ENCODE data around the gene SENP8.
"Not testable (repeated sequence)": the region's sequence is repeated elsewhere in the genome, so short reads cannot be mapped to it uniquely, and the experiment has no call there.

SENP8 gene

DNA sequence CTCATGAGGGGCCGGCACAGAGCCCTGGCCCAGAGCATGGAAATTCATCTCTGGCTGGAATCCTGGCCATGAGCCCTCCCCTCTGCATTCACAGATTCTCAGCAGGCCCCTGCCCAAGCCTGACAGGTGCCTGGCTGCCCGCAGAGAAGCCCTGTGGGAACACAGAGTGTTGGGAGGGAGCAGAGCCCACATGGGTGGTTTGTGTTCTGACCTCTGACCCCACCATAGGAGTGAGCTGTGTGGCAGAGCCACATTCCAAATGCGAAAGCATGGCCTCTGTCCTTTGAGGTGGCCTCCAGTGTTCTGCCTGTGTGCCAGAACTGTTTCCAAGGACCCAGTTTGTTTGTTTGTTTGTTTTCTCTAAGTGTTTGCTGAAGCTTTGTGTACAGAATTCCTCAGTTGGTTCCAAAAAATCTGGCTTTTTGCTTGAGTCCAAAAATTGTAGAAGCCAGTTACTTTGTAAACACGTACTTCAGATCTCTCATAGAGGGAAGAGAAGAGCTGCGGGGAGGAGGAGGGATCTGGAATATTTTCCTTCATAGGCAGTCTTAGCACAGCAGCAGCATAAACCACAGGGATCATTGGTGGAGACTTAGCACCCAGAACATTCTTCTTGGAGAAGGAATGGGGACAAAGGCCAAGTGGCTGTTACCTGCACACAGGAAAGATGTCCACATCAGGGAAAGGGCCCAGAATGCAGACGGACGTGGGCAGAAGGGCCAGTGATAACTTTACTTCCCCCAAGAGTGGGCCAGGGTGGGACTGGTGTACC is 43.3 kb downstream of the SENP8 start:
- Mint-ChIP-seq H3K27ac (no peak overlapping the region), H3K9me3 (no peaks in the 10 kb centered on the region), H3K4me3 (no peak overlapping the region), H3K36me3 (no peaks in the 10 kb centered on the region), H3K4me1 (no peaks in the 10 kb centered on the region), H3K27me3 (no peaks in the 10 kb centered on the region)

- no peaks in the 10 kb centered on the region for H3K9me3 Mint-ChIP-seq
- no peak overlapping the region for H3K27ac Mint-ChIP-seq
- H3K27me3 Mint-ChIP-seq: no peaks in the 10 kb centered on the region
- H3K4me3 Mint-ChIP-seq: no peak overlapping the region
- no peaks in the 10 kb centered on the region for H3K36me3 Mint-ChIP-seq
- H3K4me1 Mint-ChIP-seq: no peaks in the 10 kb centered on the region
Measured at GRCh38 chr15:72162569-72162968, 44.4 kb downstream of the SENP8 start.

DNA sequence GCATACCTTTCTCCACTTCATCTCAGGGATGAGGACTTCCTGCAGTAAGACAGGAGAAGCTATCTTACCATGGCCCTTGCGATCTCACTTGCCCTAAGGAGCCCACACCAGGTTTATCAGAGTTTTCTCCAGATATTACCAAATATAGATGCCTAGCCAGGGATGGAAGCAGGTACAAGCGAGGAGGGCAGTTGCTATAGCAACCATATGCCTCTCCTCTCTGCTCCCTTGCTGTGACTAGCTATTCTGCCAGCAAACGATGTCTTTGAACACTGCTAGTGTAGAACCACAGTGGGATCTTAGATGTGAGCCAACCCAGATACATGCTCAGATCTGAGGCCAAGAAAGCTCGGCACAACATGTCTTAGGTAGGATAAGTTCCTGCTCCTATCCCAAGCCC is 45.5 kb downstream of the SENP8 start:
- no peak overlapping the region for H3K27ac Mint-ChIP-seq
- H3K4me3 Mint-ChIP-seq: no peak overlapping the region
- H3K27me3 Mint-ChIP-seq: no peaks in the 10 kb centered on the region
- no peaks in the 10 kb centered on the region for H3K9me3 Mint-ChIP-seq
- H3K4me1 Mint-ChIP-seq: no peaks in the 10 kb centered on the region
- no peaks in the 10 kb centered on the region for H3K36me3 Mint-ChIP-seq

DNA sequence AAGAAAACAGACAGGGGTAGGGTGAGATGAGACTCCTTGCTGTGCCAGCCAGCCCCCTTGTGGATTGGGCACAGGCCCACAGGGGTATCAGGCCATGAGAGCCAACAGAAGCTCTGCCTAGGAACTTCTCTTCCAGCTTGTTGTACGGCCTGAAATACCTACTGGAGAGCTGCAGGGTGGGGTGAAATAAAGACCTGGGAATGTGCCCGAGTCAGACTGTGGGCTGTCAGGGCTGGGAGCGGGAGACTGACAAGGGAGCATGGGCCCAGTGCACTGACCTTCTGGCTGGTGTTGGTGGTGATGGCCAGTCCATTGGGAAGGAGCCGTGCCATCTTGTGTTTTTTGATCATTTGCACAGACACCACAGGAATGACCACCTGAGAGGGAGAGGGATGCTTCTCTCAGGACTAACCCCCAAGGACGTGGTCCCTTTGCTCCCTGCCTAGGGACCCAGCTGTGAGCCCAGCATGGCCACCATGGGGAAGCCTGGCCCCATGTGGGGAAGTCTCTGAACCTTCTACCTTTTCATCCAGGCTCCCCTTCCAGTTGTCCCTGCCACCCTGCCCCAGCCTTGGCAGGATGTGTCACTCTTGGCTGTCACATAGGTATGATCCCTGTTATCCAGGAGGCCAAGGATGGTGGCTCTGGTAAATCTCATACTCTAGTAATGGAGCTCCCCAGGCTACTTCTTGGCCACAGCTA is 48.7 kb downstream of the SENP8 start:
- H3K36me3 Mint-ChIP-seq: no peaks in the 10 kb centered on the region
- no peak overlapping the region for H3K4me3 Mint-ChIP-seq
- no peaks in the 10 kb centered on the region for H3K27me3 Mint-ChIP-seq
- H3K4me1 Mint-ChIP-seq: no peaks in the 10 kb centered on the region
- no peak overlapping the region for H3K27ac Mint-ChIP-seq
- H3K9me3 Mint-ChIP-seq: no peaks in the 10 kb centered on the region

GRCh38 chr15:72167445-72167844 is 49.2 kb downstream of the SENP8 start:
- Mint-ChIP-seq H3K4me1 (no peaks in the 10 kb centered on the region), H3K27ac (no peak overlapping the region), H3K36me3 (no peaks in the 10 kb centered on the region), H3K27me3 (no peaks in the 10 kb centered on the region), H3K4me3 (no peak overlapping the region), H3K9me3 (no peaks in the 10 kb centered on the region)

DNA sequence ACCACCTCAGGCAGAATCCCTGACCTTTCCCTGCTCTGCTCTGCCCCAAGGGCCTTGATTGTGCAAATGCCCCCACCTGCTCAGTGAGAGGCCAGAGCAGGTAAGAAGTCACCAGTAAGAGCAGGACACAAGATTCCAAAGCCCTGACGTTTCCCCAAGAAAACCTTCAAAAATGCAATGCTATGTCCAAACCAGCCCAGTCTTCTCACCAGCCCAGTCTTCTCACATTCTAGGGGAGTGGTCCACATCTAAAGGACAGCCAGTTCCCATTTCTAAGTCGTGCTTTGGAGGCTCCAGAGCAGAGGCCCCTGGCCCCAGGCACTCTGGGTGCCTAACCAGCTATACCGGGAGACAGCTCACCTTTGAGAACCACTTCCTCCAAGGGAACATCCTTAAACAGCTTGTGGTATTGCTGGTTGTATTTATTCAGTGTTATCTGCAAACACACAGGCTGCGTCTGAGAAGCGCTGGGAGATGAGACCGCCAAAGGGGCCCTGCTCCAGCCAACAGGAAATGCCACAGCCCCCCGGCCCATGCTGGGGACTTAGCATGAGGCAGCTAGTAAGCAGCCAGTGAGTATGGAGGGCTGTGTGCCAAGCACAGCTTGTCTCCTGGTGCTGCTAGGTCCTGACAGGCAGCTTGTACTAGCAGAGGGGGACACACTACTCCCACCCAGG is 50.1 kb downstream of the SENP8 start:
- Mint-ChIP-seq H3K27ac (no peak overlapping the region), H3K36me3 (no peaks in the 10 kb centered on the region), H3K4me1 (no peaks in the 10 kb centered on the region), H3K9me3 (no peaks in the 10 kb centered on the region), H3K4me3 (no peak overlapping the region), H3K27me3 (no peaks in the 10 kb centered on the region)

- no peaks in the 10 kb centered on the region for H3K27me3 Mint-ChIP-seq
- no peak overlapping the region for H3K4me3 Mint-ChIP-seq
- no peak overlapping the region for H3K27ac Mint-ChIP-seq
- no peaks in the 10 kb centered on the region for H3K9me3 Mint-ChIP-seq
- H3K4me1 Mint-ChIP-seq: no peaks in the 10 kb centered on the region
- no peaks in the 10 kb centered on the region for H3K36me3 Mint-ChIP-seq
Measured at GRCh38 chr15:72168808-72169190, 50.6 kb downstream of the SENP8 start.

- Mint-ChIP-seq H3K9me3 (no peaks in the 10 kb centered on the region), H3K36me3 (no peaks in the 10 kb centered on the region), H3K4me3 (no peak overlapping the region), H3K27me3 (no peaks in the 10 kb centered on the region), H3K27ac (no peak overlapping the region), H3K4me1 (no peaks in the 10 kb centered on the region)
Measured at GRCh38 chr15:72169236-72169920, 51.2 kb downstream of the SENP8 start.

DNA sequence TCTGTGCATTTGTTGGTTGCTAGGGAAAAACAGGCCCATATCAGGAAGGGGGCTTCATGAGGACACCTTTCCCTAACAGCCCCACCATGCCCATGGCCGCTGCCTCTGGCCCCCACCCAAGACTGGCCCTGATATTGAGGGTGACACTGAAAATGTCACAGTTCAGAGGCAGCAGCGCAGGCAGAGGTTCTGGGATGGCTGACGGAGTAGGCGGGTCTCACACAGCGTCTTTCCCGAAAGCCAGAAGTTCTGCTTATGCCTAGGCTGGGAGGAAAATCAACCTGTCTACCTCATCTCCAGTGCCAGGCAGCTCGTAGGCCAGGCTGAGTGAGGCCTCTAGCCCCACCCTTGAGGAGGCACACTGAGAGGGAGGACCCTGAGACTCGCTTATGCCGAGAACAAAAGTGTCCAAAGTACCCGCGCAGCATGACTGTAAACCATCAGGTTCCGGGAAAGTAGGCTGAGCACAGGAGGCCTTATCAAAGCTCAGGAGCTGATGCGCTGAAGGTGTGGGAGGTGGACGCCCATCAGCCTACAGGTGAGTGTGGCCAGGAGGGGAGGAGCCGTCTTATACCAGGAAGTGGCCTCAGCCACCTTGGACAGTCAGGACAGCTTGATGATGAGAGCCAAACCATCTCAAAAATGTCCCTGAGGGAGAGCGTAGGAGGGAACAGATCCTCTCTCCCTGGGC is 51.9 kb downstream of the SENP8 start:
- Mint-ChIP-seq H3K27me3 (no peaks in the 10 kb centered on the region), H3K36me3 (no peaks in the 10 kb centered on the region), H3K4me1 (no peaks in the 10 kb centered on the region), H3K4me3 (no peak overlapping the region), H3K9me3 (no peaks in the 10 kb centered on the region), H3K27ac (no peak overlapping the region)

DNA sequence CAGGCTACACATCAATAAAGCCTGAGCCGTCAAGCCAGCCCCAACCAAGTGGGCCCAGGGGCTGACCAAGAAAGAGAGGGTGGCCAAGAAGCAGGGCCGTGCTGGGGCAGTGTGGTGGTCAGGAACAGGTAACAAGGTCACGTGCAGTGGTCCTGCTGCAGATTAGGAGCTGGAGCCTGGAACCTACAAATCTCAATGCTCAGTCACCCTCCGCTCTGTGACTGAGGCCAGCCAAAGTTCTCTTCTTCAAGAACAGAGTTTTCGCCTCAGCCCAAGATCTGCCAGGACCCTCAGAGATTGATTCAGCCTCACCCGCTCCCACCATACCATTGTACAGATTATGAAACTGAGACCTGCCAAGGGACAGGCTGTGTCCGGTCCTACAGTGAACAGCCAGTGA is 52.5 kb downstream of the SENP8 start:
- Mint-ChIP-seq H3K9me3 (no peaks in the 10 kb centered on the region), H3K4me3 (no peak overlapping the region), H3K36me3 (no peaks in the 10 kb centered on the region), H3K4me1 (no peaks in the 10 kb centered on the region), H3K27me3 (no peaks in the 10 kb centered on the region), H3K27ac (peak overlapping the region; percentile 53)

GRCh38 chr15:72171978-72172377 is 53.8 kb downstream of the SENP8 start:
- H3K9me3 Mint-ChIP-seq, H3K4me1 Mint-ChIP-seq, H3K27me3 Mint-ChIP-seq: not testable (repeated sequence)

DNA sequence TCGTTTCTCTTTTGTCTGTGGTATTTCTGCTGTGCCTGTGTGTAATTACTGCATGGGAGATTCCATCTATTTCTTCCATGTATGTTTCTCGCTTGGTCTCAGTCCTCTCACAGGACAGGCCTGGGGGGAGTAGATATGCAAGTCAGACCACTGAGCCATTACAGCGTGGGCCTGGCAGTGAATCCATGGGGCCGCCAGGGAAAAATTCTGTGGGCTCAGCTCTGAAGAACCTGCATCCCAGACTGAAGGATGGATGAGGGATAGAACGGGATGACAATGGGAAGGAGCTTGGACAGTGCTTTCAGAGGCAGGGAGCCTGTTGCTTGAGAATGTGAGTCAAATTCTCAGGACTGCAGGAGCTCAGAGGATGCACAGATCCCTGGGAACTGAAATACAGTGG is 54.6 kb downstream of the SENP8 start:
- Mint-ChIP-seq H3K9me3 (no peaks in the 10 kb centered on the region), H3K27me3 (no peaks in the 10 kb centered on the region), H3K4me3 (no peak overlapping the region), H3K27ac (no peak overlapping the region), H3K4me1 (no peaks in the 10 kb centered on the region), H3K36me3 (no peaks in the 10 kb centered on the region)

More at GRCh38 chr15:72171978-72172377, 53.8 kb downstream of the SENP8 start:
- H3K36me3 Mint-ChIP-seq, H3K4me3 Mint-ChIP-seq, H3K27ac Mint-ChIP-seq: not testable (repeated sequence)

- Mint-ChIP-seq H3K27ac (no peak overlapping the region), H3K9me3 (no peaks in the 10 kb centered on the region), H3K36me3 (no peaks in the 10 kb centered on the region)
Measured at GRCh38 chr15:72173401-72173800, 55.2 kb downstream of the SENP8 start.

GRCh38 chr15:72173864-72174550 is 55.8 kb downstream of the SENP8 start:
- no peaks in the 10 kb centered on the region for H3K27me3 Mint-ChIP-seq
- H3K27ac Mint-ChIP-seq: no peak overlapping the region

More at GRCh38 chr15:72173401-72173800, 55.2 kb downstream of the SENP8 start:
- H3K27me3 Mint-ChIP-seq: no peaks in the 10 kb centered on the region
- no peak overlapping the region for H3K4me3 Mint-ChIP-seq
- no peaks in the 10 kb centered on the region for H3K4me1 Mint-ChIP-seq

More at GRCh38 chr15:72173864-72174550, 55.8 kb downstream of the SENP8 start:
- Mint-ChIP-seq H3K36me3 (no peaks in the 10 kb centered on the region), H3K4me3 (no peak overlapping the region), H3K9me3 (no peaks in the 10 kb centered on the region), H3K4me1 (no peaks in the 10 kb centered on the region)

Data from activated naive CD4-positive, alpha-beta T cell treated with anti-CD3 and anti-CD28 coated beads, Interleukin-2, amount 50 U/mL, for 24 hours (primary cell).